Thyroid gland (tissue), 4 donors: ENCODE data around the gene SLC35A4. TPM values are rescaled to one million over a fixed set of nuclear protein-coding genes. Genes with fewer than 3 reads are reported as not detected.

Experiments used
- DNase-seq, 2 donors: peaks; one replicate each; pipeline ENCODE4 v3.0.0-alpha.2; 2019
- H3K27ac ChIP-seq, 3 donors: fragments of 200-600 bp; sonication (generic); 1 replicate in 2 of 3; 2 replicates in 1 of 3; pipeline ENCODE4 v1.5.1; 2016 to 2019; ENCODE audit warnings: mild to moderate bottlenecking in 1 of 3, moderate library complexity in 1 of 3
- H3K27me3 ChIP-seq: fragments of 200-600 bp; sonication (generic); one replicate; pipeline ENCODE4 v1.5.1; 2019
- H3K36me3 ChIP-seq, 2 donors: fragments of 200-600 bp; sonication (generic); one replicate each; pipeline ENCODE4 v1.5.1; 2016 to 2019
- H3K4me1 ChIP-seq, 2 donors: fragments of 200-600 bp; sonication (generic); one replicate each; pipeline ENCODE4 v1.5.1; 2017 to 2019
- H3K4me3 ChIP-seq, 3 donors: fragments of 200-600 bp; sonication (generic); replicated peaks in 1 of 3; 1 replicate in 2 of 3; 2 replicates in 1 of 3; pipeline ENCODE4 v1.5.1; 2016; ENCODE audit warnings: mild to moderate bottlenecking in 1 of 3
- H3K9me3 ChIP-seq: fragments of 200-600 bp; sonication (generic); one replicate; pipeline ENCODE4 v1.5.1; 2017
- POLR2A ChIP-seq, 2 donors: fragments of 450-650 bp; IDR thresholded peaks; one replicate each; pipeline ENCODE4 v1.6.1; 2017; ENCODE audit warnings: antibody characterized with exemption in 2 of 2, mild to moderate bottlenecking in 2 of 2, moderate library complexity in 1 of 2
- WGBS, 2 donors: methylation state at CpG; one replicate each; pipeline ENCODE4 v1.1.5; 2017; 5-methylcytosine and 5-hydroxymethylcytosine counted together
- intact Hi-C: fragments of 100-400 bp; cut with DNase I; formaldehyde crosslinking; loops from one replicate; pipeline ENCODE4 v1.15.1; 2023
- total RNA-seq, 4 donors: library from RNA; depleted of rRNA; stranded (reverse); fragments of >200 nt; gene quantifications; one replicate each; pipeline ENCODE4 v1.2.3, GENCODE V29; 2016
- TF ChIP-seq, protein P1 (sequence below), 6 experiments: fragments of 200-600 bp in 3 of 6; fragments of 450-650 bp in 3 of 6; sonication (generic) in 3 of 6; IDR thresholded peaks; one replicate each; pipeline ENCODE4 v1.5.1; 2016 to 2019; ENCODE audit warnings: antibody characterized with exemption in 6 of 6, mild to moderate bottlenecking in 2 of 6, inconsistent platforms in 1 of 6, moderate library complexity in 1 of 6

SLC35A4 gene
- total RNA-seq, 4 donors from 2014 or later = 64.2 to 114 (median 74.0) TPM

DNA sequence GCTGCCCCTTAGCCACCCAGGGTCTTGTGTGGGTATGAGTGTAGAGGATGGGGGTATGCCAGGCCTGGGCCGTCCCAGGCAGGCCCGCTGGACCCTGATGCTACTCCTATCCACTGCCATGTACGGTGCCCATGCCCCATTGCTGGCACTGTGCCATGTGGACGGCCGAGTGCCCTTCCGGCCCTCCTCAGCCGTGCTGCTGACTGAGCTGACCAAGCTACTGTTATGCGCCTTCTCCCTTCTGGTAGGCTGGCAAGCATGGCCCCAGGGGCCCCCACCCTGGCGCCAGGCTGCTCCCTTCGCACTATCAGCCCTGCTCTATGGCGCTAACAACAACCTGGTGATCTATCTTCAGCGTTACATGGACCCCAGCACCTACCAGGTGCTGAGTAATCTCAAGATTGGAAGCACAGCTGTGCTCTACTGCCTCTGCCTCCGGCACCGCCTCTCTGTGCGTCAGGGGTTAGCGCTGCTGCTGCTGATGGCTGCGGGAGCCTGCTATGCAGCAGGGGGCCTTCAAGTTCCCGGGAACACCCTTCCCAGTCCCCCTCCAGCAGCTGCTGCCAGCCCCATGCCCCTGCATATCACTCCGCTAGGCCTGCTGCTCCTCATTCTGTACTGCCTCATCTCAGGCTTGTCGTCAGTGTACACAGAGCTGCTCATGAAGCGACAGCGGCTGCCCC is 2.6 kb downstream of the SLC35A4 start:
- H3K36me3 ChIP-seq = peaks cover 21 to 24% of the 10 kb centered on the region in 2 donors
- no peaks in the 10 kb centered on the region for H3K27me3 ChIP-seq
- H3K4me3 ChIP-seq = no peak overlapping the region
- no peaks in the 10 kb centered on the region for H3K9me3 ChIP-seq
- DNase-seq = no peak
- intact Hi-C loops = loop anchor here (5.0 kb wide), 1 partner anchor 165 kb away; the partner anchor contains the start of gene ANKHD1
- 91% methylated on average over 15 to 16 of the region's 22 CpGs for WGBS, 2 donors
- H3K27ac ChIP-seq = no peak overlapping the region
- H3K4me1 ChIP-seq = peaks cover 25 to 43% of the 10 kb centered on the region in 2 donors
- TF ChIP-seq, protein P1, sequence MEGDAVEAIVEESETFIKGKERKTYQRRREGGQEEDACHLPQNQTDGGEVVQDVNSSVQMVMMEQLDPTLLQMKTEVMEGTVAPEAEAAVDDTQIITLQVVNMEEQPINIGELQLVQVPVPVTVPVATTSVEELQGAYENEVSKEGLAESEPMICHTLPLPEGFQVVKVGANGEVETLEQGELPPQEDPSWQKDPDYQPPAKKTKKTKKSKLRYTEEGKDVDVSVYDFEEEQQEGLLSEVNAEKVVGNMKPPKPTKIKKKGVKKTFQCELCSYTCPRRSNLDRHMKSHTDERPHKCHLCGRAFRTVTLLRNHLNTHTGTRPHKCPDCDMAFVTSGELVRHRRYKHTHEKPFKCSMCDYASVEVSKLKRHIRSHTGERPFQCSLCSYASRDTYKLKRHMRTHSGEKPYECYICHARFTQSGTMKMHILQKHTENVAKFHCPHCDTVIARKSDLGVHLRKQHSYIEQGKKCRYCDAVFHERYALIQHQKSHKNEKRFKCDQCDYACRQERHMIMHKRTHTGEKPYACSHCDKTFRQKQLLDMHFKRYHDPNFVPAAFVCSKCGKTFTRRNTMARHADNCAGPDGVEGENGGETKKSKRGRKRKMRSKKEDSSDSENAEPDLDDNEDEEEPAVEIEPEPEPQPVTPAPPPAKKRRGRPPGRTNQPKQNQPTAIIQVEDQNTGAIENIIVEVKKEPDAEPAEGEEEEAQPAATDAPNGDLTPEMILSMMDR (IDR thresholded peaks at IDR 0.05) = no peak
- TF ChIP-seq POLR2A (IDR thresholded peaks at IDR 0.05) = no peak

DNA sequence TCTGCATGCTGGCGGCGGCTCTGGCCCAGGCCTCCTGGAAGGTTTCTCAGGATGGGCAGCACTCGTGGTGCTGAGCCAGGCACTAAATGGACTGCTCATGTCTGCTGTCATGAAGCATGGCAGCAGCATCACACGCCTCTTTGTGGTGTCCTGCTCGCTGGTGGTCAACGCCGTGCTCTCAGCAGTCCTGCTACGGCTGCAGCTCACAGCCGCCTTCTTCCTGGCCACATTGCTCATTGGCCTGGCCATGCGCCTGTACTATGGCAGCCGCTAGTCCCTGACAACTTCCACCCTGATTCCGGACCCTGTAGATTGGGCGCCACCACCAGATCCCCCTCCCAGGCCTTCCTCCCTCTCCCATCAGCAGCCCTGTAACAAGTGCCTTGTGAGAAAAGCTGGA is 3.2 kb downstream of the SLC35A4 start:
- no peak overlapping the region for H3K27ac ChIP-seq
- H3K4me3 ChIP-seq = no peak overlapping the region
- no peaks in the 10 kb centered on the region for H3K27me3 ChIP-seq
- TF ChIP-seq, protein P1 (IDR thresholded peaks at IDR 0.05) = no peak
- no peak for TF ChIP-seq POLR2A (IDR thresholded peaks at IDR 0.05)
- WGBS, 2 donors = 98% methylated on average over 12 to 13 of the region's 13 CpGs
- intact Hi-C loops = loop anchor here (5.0 kb wide), 1 partner anchor 166 kb away; the partner anchor contains the start of gene ANKHD1
- peaks cover 25 to 39% of the 10 kb centered on the region in 2 donors for H3K4me1 ChIP-seq
- H3K9me3 ChIP-seq = no peaks in the 10 kb centered on the region
- DNase-seq = no peak
- H3K36me3 ChIP-seq = peaks cover 21 to 24% of the 10 kb centered on the region in 2 donors

DNA sequence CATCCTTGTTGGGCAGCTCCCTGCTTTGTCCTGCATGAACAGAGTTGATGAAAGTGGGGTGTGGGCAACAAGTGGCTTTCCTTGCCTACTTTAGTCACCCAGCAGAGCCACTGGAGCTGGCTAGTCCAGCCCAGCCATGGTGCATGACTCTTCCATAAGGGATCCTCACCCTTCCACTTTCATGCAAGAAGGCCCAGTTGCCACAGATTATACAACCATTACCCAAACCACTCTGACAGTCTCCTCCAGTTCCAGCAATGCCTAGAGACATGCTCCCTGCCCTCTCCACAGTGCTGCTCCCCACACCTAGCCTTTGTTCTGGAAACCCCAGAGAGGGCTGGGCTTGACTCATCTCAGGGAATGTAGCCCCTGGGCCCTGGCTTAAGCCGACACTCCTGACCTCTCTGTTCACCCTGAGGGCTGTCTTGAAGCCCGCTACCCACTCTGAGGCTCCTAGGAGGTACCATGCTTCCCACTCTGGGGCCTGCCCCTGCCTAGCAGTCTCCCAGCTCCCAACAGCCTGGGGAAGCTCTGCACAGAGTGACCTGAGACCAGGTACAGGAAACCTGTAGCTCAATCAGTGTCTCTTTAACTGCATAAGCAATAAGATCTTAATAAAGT is 3.9 kb downstream of the SLC35A4 start:
- 100% methylated on average over 2 of the region's 2 CpGs for WGBS, 2 donors
- Histone ChIP-seq H3K4me3 (no peak overlapping the region), H3K4me1 (peaks cover 18 to 32% of the 10 kb centered on the region in 2 donors), H3K27me3 (no peaks in the 10 kb centered on the region), H3K36me3 (peaks cover 21 to 24% of the 10 kb centered on the region in 2 donors), H3K27ac (peak overlapping the region; percentile 15 to 77 (median 58)), H3K9me3 (no peaks in the 10 kb centered on the region)
- DNase-seq = no peak
- TF ChIP-seq, protein P1 (IDR thresholded peaks at IDR 0.05) = no peak
- no peak for TF ChIP-seq POLR2A (IDR thresholded peaks at IDR 0.05)
- intact Hi-C loops = loop anchor here (5.0 kb wide), 1 partner anchor 166 kb away; the partner anchor contains the start of gene ANKHD1

DNA sequence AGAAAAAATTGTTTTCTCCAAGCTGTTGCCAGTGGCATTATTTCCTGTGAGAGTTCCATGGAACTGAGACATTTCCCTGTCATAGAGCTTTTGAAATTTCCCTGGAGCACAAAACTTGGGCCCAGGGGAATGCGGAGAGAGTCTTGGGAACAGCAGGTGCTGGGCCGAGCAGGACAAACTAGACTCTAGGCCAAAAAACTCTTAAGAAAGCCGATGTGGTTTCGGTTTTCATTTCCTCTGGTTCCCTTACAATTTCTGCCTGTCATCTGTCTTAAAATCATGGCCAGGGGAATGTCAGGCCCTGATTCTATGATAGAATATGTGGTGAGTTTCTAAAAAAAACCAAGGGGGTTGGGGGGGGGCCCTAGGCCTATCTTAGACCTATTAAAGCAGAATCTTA is 4.6 kb downstream of the SLC35A4 start:
- peaks cover 21 to 24% of the 10 kb centered on the region in 2 donors for H3K36me3 ChIP-seq
- no peaks in the 10 kb centered on the region for H3K27me3 ChIP-seq
- 81 to 89% methylated on average over 4 of the region's 4 CpGs for WGBS, 2 donors
- DNase-seq = peak in 1 of 2 donors; percentile 15
- intact Hi-C loops = loop anchor here (5.0 kb wide), 1 partner anchor 167 kb away; the partner anchor contains the start of gene ANKHD1
- TF ChIP-seq, protein P1 (IDR thresholded peaks at IDR 0.05) = no peak
- TF ChIP-seq POLR2A (IDR thresholded peaks at IDR 0.05) = no peak
- H3K4me1 ChIP-seq = peaks cover 14 to 32% of the 10 kb centered on the region in 2 donors
- no peak overlapping the region for H3K4me3 ChIP-seq
- H3K9me3 ChIP-seq = no peaks in the 10 kb centered on the region
- peak overlapping the region; percentile 15 to 77 (median 58) for H3K27ac ChIP-seq

DNA sequence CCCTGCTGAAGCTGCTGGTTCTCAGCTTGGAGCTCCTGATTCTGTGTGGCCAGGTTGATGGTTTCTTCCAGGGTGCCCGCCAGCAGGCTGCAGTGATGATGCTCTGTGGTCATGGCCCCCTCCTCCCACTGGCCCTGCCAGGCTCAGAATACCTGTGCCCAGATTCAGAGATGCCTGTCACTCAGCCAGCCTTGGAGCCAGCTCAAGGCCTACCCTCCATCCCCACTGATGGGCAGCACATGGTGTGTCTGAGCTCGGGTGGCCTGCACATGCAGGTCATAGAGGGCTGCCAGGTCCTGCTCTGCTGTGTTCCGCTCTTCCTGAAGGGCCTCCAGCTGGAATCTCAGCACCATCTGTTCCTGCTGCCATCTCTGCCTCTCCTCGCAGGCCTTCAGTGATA is 5.4 kb downstream of the SLC35A4 start:
- H3K4me1 ChIP-seq = peaks cover 16 to 37% of the 10 kb centered on the region in 2 donors
- DNase-seq = no peak
- intact Hi-C loops = no loop called here
- H3K27me3 ChIP-seq = no peaks in the 10 kb centered on the region
- no peaks in the 10 kb centered on the region for H3K9me3 ChIP-seq
- peak overlapping the region in 1 of 3 donors; percentile 77 for H3K27ac ChIP-seq
- peaks cover 21 to 24% of the 10 kb centered on the region in 2 donors for H3K36me3 ChIP-seq
- H3K4me3 ChIP-seq = no peak overlapping the region
- 95 to 100% methylated on average over 3 to 4 of the region's 4 CpGs for WGBS, 2 donors
- TF ChIP-seq, protein P1 (IDR thresholded peaks at IDR 0.05) = no peak
- TF ChIP-seq POLR2A (IDR thresholded peaks at IDR 0.05) = no peak
